Panc1 (cell line): ENCODE measurements around the gene SMG6. TPM values are rescaled to one million over a fixed set of nuclear protein-coding genes. Genes with fewer than 3 reads are reported as not detected.

Experiments used
- ATAC-seq: fragments of 200-7000 bp; cut with Tn5 transposase; 2 replicates; pipeline ENCODE4 v1.9.1; 2020; ENCODE audit warnings: mild to moderate bottlenecking, moderate library complexity
- BruUV-seq: library from RNA; stranded (reverse); fragments of 400-500 nt; replicated peaks from 2 replicates; lab custom pipeline; 2021; lab: Mats Ljungman, UMichigan
- CTCF ChIA-PET: fragments of 300-600 bp; sonication (Branson Sonifier 250); formaldehyde crosslinking; loops from one replicate; lab custom pipeline; 2022; ENCODE audit warnings: antibody characterized with exemption; lab: Charles Lee
- POLR2A ChIA-PET: fragments of 300-600 bp; sonication (Branson Sonifier 250); formaldehyde crosslinking; loops from one replicate; lab custom pipeline; 2022; ENCODE audit warnings: antibody characterized with exemption; lab: Charles Lee
- DNase-seq: peaks from one replicate; pipeline ENCODE4 v3.0.0-alpha.2; 2010; ENCODE audit warnings: low read depth, low spot score
- H3K27ac ChIP-seq: 2 replicates; pipeline ENCODE4 v1.5.1; 2011; ENCODE audit warnings: mild to moderate bottlenecking, low read length, inconsistent platforms
- H3K27me3 ChIP-seq: fragments of 200-500 bp; sonication (Bioruptor generic); 2 replicates; pipeline ENCODE4 v1.6.0; 2014; ENCODE audit warnings: low read length, inconsistent platforms; ENCODE audit not compliant: control insufficient read depth, insufficient read depth
- H3K36me3 ChIP-seq: fragments of 200-500 bp; sonication (Bioruptor generic); 2 replicates; pipeline ENCODE4 v1.5.1; 2014; ENCODE audit warnings: inconsistent platforms, mild to moderate bottlenecking, low read length, moderate library complexity; ENCODE audit not compliant: control insufficient read depth, insufficient read depth
- H3K4me1 ChIP-seq: 2 replicates; pipeline ENCODE4 v1.5.1; 2011; ENCODE audit warnings: inconsistent platforms, mild to moderate bottlenecking, low read length, moderate library complexity; ENCODE audit not compliant: control insufficient read depth, insufficient read depth
- H3K4me3 ChIP-seq, 2 experiments: 2 replicates each; pipeline ENCODE4 v1.5.1; 2011 to 2012; ENCODE audit warnings: low read depth in 2 of 2, low read length in 2 of 2, mild to moderate bottlenecking in 2 of 2, inconsistent platforms in 1 of 2, moderate library complexity in 1 of 2
- H3K9me3 ChIP-seq: fragments of 200-500 bp; sonication (Bioruptor generic); 2 replicates; pipeline ENCODE4 v1.5.1; 2014; ENCODE audit warnings: low read depth, mild to moderate bottlenecking, inconsistent platforms, low read length, moderate library complexity; ENCODE audit not compliant: control insufficient read depth, insufficient read depth
- POLR2AphosphoS5 ChIP-seq: IDR thresholded peaks from 2 replicates; pipeline ENCODE4 v1.6.1; 2012; ENCODE audit warnings: mild to moderate bottlenecking, low read depth, low read length, moderate library complexity
- SIN3A ChIP-seq: IDR thresholded peaks from 2 replicates; pipeline ENCODE4 v1.6.1; 2012; ENCODE audit warnings: low read depth, mild to moderate bottlenecking, low read length, moderate library complexity, borderline replicate concordance; ENCODE audit not compliant: insufficient read depth
- TCF7L2 ChIP-seq: IDR thresholded peaks from 2 replicates; pipeline ENCODE4 v1.6.1; 2011; ENCODE audit warnings: mild to moderate bottlenecking, low read depth, low read length, inconsistent platforms
- in situ Hi-C: cut with HindIII; loops from 2 replicates; pipeline ENCODE4 v1.10.0; 2016; ENCODE audit warnings: low sequenced_read_pairs, low pct_unique_long_range_greater_than_20kb
- intact Hi-C: fragments of 100-400 bp; cut with micrococcal nuclease; formaldehyde crosslinking; loops from one replicate; pipeline ENCODE4 v1.10.0; 2022; ENCODE audit not compliant: unreplicated experiment
- total RNA-seq: library from RNA; stranded (reverse); gene quantifications from one replicate; pipeline ENCODE4 v1.2.1, GENCODE V29; 2021; ENCODE audit not compliant: unreplicated experiment
- TF ChIP-seq, protein P1 (sequence below): fragments of 450-650 bp; IDR thresholded peaks from 2 replicates; pipeline ENCODE4 v1.5.1; 2017; ENCODE audit warnings: mild to moderate bottlenecking
- TF ChIP-seq, protein P2 (sequence below), 2 experiments: IDR thresholded peaks; 2 replicates each; pipeline ENCODE4 v1.6.1; 2011 to 2012; ENCODE audit warnings: low read depth in 2 of 2, control low read depth in 1 of 2, low read length in 1 of 2, mild to moderate bottlenecking in 1 of 2, moderate library complexity in 1 of 2; ENCODE audit not compliant: insufficient read depth in 1 of 2

Gene SMG6
- total RNA-seq, 1 experiment from 2014 or later = 17.8 TPM

- POLR2A ChIA-PET = no interaction called here
- no peaks in the 10 kb centered on the region for H3K36me3 ChIP-seq
Measured at GRCh38 chr17:2037155-2037554, 266.4 kb downstream of the SMG6 start.

DNA sequence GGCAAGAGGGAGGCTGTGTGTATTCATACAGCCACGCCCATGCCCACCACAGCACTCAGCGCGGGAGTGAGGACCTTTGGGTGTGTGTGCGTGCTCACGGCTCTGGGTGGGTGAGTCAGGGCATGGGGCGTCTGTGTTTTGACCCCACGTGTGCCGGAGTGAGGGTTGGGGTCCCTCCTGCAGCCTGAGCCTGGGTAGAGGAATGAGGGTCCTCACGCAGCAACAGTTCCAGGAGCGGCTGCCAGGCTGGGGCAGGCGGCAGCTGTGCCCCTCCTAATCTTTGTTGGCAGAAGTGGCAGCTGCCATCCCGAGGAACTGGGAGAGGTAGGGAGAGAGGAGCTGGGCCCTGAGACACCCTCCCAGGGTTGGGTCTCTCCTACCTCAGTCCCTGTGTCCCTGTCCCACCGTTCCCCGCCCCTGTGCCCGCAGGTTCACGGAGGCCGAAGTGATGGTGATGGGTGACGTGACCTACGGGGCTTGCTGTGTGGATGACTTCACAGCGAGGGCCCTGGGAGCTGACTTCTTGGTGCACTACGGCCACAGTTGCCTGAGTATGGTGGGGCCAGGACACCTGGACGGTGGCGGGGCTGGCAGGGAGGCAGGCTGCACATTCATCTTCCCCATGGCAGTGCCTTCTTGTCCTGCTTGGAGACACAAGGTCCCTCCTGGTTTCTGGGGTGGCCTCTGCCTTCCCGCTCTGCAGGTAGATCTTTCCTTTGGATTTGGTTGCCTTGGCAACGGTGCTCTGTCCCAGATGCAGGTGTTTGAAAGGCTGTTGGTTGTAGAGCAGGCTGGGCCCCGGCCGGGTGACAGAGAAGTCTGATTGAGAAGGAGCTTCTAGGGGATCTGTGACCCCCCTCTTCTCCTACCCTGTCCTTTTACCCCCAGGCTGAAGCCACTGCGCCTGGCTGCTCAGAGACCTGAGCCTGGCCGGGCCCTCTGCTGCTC, 267.8 kb downstream of the SMG6 start:
- POLR2A ChIA-PET = interaction anchor here (0.6 kb wide), 1 partner anchor 149 kb away, joined by 3 read pairs; no protein-coding TSS in a partner anchor

More at GRCh38 chr17:2037155-2037554, 266.4 kb downstream of the SMG6 start:
- no TSS peak for BruUV-seq
- no peak overlapping the region for H3K27ac ChIP-seq
- in situ Hi-C loops = no loop called here
- CTCF ChIA-PET = no interaction called here
- intact Hi-C loops = no loop called here
- DNase-seq = no peak
- H3K27me3 ChIP-seq = no peaks in the 10 kb centered on the region
- H3K9me3 ChIP-seq = no peaks in the 10 kb centered on the region
- TF ChIP-seq, protein P1, sequence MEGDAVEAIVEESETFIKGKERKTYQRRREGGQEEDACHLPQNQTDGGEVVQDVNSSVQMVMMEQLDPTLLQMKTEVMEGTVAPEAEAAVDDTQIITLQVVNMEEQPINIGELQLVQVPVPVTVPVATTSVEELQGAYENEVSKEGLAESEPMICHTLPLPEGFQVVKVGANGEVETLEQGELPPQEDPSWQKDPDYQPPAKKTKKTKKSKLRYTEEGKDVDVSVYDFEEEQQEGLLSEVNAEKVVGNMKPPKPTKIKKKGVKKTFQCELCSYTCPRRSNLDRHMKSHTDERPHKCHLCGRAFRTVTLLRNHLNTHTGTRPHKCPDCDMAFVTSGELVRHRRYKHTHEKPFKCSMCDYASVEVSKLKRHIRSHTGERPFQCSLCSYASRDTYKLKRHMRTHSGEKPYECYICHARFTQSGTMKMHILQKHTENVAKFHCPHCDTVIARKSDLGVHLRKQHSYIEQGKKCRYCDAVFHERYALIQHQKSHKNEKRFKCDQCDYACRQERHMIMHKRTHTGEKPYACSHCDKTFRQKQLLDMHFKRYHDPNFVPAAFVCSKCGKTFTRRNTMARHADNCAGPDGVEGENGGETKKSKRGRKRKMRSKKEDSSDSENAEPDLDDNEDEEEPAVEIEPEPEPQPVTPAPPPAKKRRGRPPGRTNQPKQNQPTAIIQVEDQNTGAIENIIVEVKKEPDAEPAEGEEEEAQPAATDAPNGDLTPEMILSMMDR = no peak
- TF ChIP-seq TCF7L2 = no peak
- TF ChIP-seq SIN3A = no peak
- TF ChIP-seq, protein P2, sequence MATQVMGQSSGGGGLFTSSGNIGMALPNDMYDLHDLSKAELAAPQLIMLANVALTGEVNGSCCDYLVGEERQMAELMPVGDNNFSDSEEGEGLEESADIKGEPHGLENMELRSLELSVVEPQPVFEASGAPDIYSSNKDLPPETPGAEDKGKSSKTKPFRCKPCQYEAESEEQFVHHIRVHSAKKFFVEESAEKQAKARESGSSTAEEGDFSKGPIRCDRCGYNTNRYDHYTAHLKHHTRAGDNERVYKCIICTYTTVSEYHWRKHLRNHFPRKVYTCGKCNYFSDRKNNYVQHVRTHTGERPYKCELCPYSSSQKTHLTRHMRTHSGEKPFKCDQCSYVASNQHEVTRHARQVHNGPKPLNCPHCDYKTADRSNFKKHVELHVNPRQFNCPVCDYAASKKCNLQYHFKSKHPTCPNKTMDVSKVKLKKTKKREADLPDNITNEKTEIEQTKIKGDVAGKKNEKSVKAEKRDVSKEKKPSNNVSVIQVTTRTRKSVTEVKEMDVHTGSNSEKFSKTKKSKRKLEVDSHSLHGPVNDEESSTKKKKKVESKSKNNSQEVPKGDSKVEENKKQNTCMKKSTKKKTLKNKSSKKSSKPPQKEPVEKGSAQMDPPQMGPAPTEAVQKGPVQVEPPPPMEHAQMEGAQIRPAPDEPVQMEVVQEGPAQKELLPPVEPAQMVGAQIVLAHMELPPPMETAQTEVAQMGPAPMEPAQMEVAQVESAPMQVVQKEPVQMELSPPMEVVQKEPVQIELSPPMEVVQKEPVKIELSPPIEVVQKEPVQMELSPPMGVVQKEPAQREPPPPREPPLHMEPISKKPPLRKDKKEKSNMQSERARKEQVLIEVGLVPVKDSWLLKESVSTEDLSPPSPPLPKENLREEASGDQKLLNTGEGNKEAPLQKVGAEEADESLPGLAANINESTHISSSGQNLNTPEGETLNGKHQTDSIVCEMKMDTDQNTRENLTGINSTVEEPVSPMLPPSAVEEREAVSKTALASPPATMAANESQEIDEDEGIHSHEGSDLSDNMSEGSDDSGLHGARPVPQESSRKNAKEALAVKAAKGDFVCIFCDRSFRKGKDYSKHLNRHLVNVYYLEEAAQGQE (IDR thresholded peaks at IDR 0.05; ENCODE audit: insufficient read depth in 1 of 2, low read depth in 2 of 2, low read length in 1 of 2) = no peak
- TF ChIP-seq POLR2AphosphoS5 = no peak
- no peak for ATAC-seq
- H3K4me1 ChIP-seq = no peaks in the 10 kb centered on the region
- no peak overlapping the region for H3K4me3 ChIP-seq

More for the DNA sequence above, 267.8 kb downstream of the SMG6 start:
- intact Hi-C loops (no loop called here), in situ Hi-C loops (no loop called here)
- H3K4me3 ChIP-seq = no peak overlapping the region
- CTCF ChIA-PET = no interaction called here
- no peaks in the 10 kb centered on the region for H3K9me3 ChIP-seq
- H3K4me1 ChIP-seq = peaks cover 1% of the 10 kb centered on the region; the same call in 1 of the 2 replicates
- DNase-seq (no peak), ATAC-seq (no peak)
- TF ChIP-seq, protein P2 (IDR thresholded peaks at IDR 0.05; ENCODE audit: insufficient read depth in 1 of 2, low read depth in 2 of 2, low read length in 1 of 2) = no peak
- BruUV-seq = no TSS peak
- no peaks in the 10 kb centered on the region for H3K36me3 ChIP-seq
- no peak overlapping the region for H3K27ac ChIP-seq
- H3K27me3 ChIP-seq = no peaks in the 10 kb centered on the region
